HL-60/S4 (cell line): ENCODE results near the gene ASCC2.
"Not testable (repeated sequence)": the region's sequence is repeated elsewhere in the genome, so short reads cannot be mapped to it uniquely, and the experiment has no call there.

Source experiments
- in situ Hi-C: fragments of 300-500 bp; cut with MboI; formaldehyde crosslinking; loops from 2 replicates; pipeline ENCODE4 v1.14.3; 2022; ENCODE audit warnings: low sequenced_read_pairs

Gene ASCC2

GRCh38 chr22:29859030-29859429 is 21.0 kb upstream of the ASCC2 start:
- in situ Hi-C loops = not testable (repeated sequence)

- in situ Hi-C loops = no loop called here
Observed at GRCh38 chr22:29856496-29856895, 18.4 kb upstream of the ASCC2 start.

- in situ Hi-C loops = no loop called here
Observed at GRCh38 chr22:29855611-29856181, 17.6 kb upstream of the ASCC2 start.

GRCh38 chr22:29854432-29854831 is 16.4 kb upstream of the ASCC2 start:
- in situ Hi-C loops = no loop called here

GRCh38 chr22:29848111-29848510 is 10.0 kb upstream of the ASCC2 start:
- in situ Hi-C loops = no loop called here

GRCh38 chr22:29846290-29846689 is 8.2 kb upstream of the ASCC2 start:
- in situ Hi-C loops = no loop called here

- in situ Hi-C loops = no loop called here
Observed at GRCh38 chr22:29842740-29843139, 4.7 kb upstream of the ASCC2 start.

GRCh38 chr22:29842172-29842571 is 4.1 kb upstream of the ASCC2 start:
- in situ Hi-C loops = no loop called here

GRCh38 chr22:29840498-29840897 is 2.4 kb upstream of the ASCC2 start:
- in situ Hi-C loops = no loop called here

GRCh38 chr22:29839039-29839438 is 965 bp upstream of the ASCC2 start:
- in situ Hi-C loops = no loop called here

GRCh38 chr22:29838599-29838956 is 504 bp upstream of the ASCC2 start:
- in situ Hi-C loops = no loop called here

- in situ Hi-C loops = not testable (repeated sequence)
Observed at GRCh38 chr22:29836791-29837370, 1.2 kb downstream of the ASCC2 start.

- in situ Hi-C loops = no loop called here
Observed at GRCh38 chr22:29834046-29834445, 4.0 kb downstream of the ASCC2 start.

GRCh38 chr22:29833392-29833965 is 4.6 kb downstream of the ASCC2 start:
- in situ Hi-C loops = no loop called here

GRCh38 chr22:29831958-29832357 is 6.1 kb downstream of the ASCC2 start:
- in situ Hi-C loops = no loop called here

- in situ Hi-C loops = no loop called here
Observed at GRCh38 chr22:29831186-29831921, 6.7 kb downstream of the ASCC2 start.

GRCh38 chr22:29830585-29830984 is 7.5 kb downstream of the ASCC2 start:
- in situ Hi-C loops = no loop called here

GRCh38 chr22:29827726-29828125 is 10.3 kb downstream of the ASCC2 start:
- in situ Hi-C loops = not testable (repeated sequence)

GRCh38 chr22:29827091-29827490 is 11.0 kb downstream of the ASCC2 start:
- in situ Hi-C loops = no loop called here

GRCh38 chr22:29825578-29825977 is 12.5 kb downstream of the ASCC2 start:
- in situ Hi-C loops = no loop called here

GRCh38 chr22:29824677-29825076 is 13.4 kb downstream of the ASCC2 start:
- in situ Hi-C loops = no loop called here
